HepG2 (cell line): ENCODE measurements around the gene GAB3. TPM values are rescaled to one million over a fixed set of nuclear protein-coding genes. Genes with fewer than 3 reads are reported as not detected.

Source experiments
- ATAC-seq: fragments of 200-7000 bp; cut with Tn5 transposase; 3 replicates; pipeline ENCODE4 v1.9.1; 2020; ENCODE audit warnings: mild to moderate bottlenecking, moderate library complexity
- BruUV-seq: library from RNA; stranded (reverse); fragments of 400-500 nt; replicated peaks from 2 replicates; lab custom pipeline; 2021; lab: Mats Ljungman, UMichigan
- CTCF ChIA-PET: fragments of 300-600 bp; formaldehyde crosslinking; extraction: SDS; loops from one replicate; lab custom pipeline; 2021; ENCODE audit warnings: low total read pairs, inconsistent platforms, low intra/inter-chr PET ratio; lab: Yijun Ruan, JAX
- POLR2A ChIA-PET: fragments of 350-600 bp; sonication (Branson Sonifier 250); formaldehyde crosslinking; loops from one replicate; lab custom pipeline; 2020; ENCODE audit warnings: antibody characterized with exemption, inconsistent platforms; lab: Yijun Ruan, JAX
- DNase-seq: peaks from one replicate; pipeline ENCODE4 v3.0.0-alpha.2; 2015; ENCODE audit warnings: low spot score
- FAIRE-seq: peaks from 3 replicates; lab custom pipeline; 2011; peaks lifted over from hg19 to GRCh38; lab: Jason Lieb, UNC
- H2AFZ ChIP-seq: one replicate; pipeline ENCODE4 v1.6.1; 2011; ENCODE audit warnings: low read length, inconsistent platforms
- H3K27ac ChIP-seq: fragments of 300-600 bp; 3 replicates; pipeline ENCODE4 v1.8.0; 2011; ENCODE audit warnings: mixed run types, mild to moderate bottlenecking, mixed read lengths, low read length, inconsistent platforms; ENCODE audit not compliant: insufficient read depth; ENCODE audit errors: extremely low read length
- H3K27me3 ChIP-seq, 2 experiments: fragments of 200-600 bp in 1 of 2; 2 replicates in 1 of 2; 3 replicates in 1 of 2; pipeline versions ENCODE4 v1.6.0 to v1.8.0; 2011; ENCODE audit warnings: low read length in 2 of 2, mild to moderate bottlenecking in 2 of 2, moderate library complexity in 2 of 2, inconsistent platforms in 1 of 2; ENCODE audit not compliant: insufficient read depth in 2 of 2, control insufficient read depth in 1 of 2
- H3K36me3 ChIP-seq, 2 experiments: fragments of 200-600 bp in 1 of 2; replicated peaks in 1 of 2; 2 replicates in 1 of 2; 3 replicates in 1 of 2; pipeline versions ENCODE4 v1.5.1 to v1.8.0; 2011; ENCODE audit warnings: low read length in 2 of 2, inconsistent platforms in 1 of 2; ENCODE audit not compliant: insufficient read depth in 2 of 2, control insufficient read depth in 1 of 2
- H3K4me1 ChIP-seq: 2 replicates; pipeline ENCODE4 v1.5.1; 2012; ENCODE audit warnings: low read length, inconsistent platforms; ENCODE audit not compliant: insufficient read depth
- H3K4me2 ChIP-seq: 2 replicates; pipeline ENCODE4 v1.6.0; 2011; ENCODE audit warnings: low read depth, low read length, inconsistent platforms
- H3K4me3 ChIP-seq, 3 experiments: fragments of 200-600 bp in 1 of 3; sonication (generic), shearing (Covaris generic) in 1 of 3; replicated peaks in 1 of 3; 2 replicates each; pipeline ENCODE4 v1.5.1; 2011 to 2016; ENCODE audit warnings: low read length in 3 of 3, inconsistent platforms in 2 of 3, low read depth in 2 of 3, mild to moderate bottlenecking in 2 of 3, control low read depth in 1 of 3, mixed read lengths in 1 of 3; ENCODE audit not compliant: insufficient read depth in 1 of 3
- H3K79me2 ChIP-seq: one replicate; pipeline ENCODE4 v1.6.1; 2011; ENCODE audit warnings: low read length, inconsistent platforms; ENCODE audit not compliant: insufficient read depth
- H3K9ac ChIP-seq: 2 replicates; pipeline ENCODE4 v1.6.0; 2011; ENCODE audit warnings: mild to moderate bottlenecking, low read depth, low read length, inconsistent platforms; ENCODE audit not compliant: insufficient read depth
- H3K9me3 ChIP-seq: 2 replicates; pipeline ENCODE4 v1.5.1; 2012; ENCODE audit warnings: mild to moderate bottlenecking, low read length
- H4K20me1 ChIP-seq: 2 replicates; pipeline ENCODE4 v1.6.0; 2011; ENCODE audit warnings: inconsistent platforms, mild to moderate bottlenecking, low read length, moderate library complexity; ENCODE audit not compliant: insufficient read depth
- FLYWCH1 ChIP-seq: sonication (generic); formaldehyde crosslinking; IDR thresholded peaks from 2 replicates; pipeline ENCODE4 v1.8.1; 2023; ENCODE audit warnings: mild to moderate bottlenecking, missing genetic modification reagents
- GLI4 ChIP-seq: sonication (generic); formaldehyde crosslinking; IDR thresholded peaks from 2 replicates; pipeline ENCODE4 v1.5.1; 2020; ENCODE audit warnings: missing genetic modification reagents, mild to moderate bottlenecking, moderate library complexity, borderline replicate concordance
- HDAC1 ChIP-seq: sonication (generic); formaldehyde crosslinking; IDR thresholded peaks from 2 replicates; pipeline ENCODE4 v1.5.1; 2020; ENCODE audit warnings: mild to moderate bottlenecking, missing genetic modification reagents
- HNRNPL ChIP-seq: fragments of 200-400 bp; formaldehyde crosslinking; IDR thresholded peaks from 2 replicates; pipeline ENCODE4 v1.6.1; 2017; ENCODE audit warnings: mild to moderate bottlenecking, low read depth, low read length
- KDM5B ChIP-seq: sonication (generic); formaldehyde crosslinking; IDR thresholded peaks from 2 replicates; pipeline ENCODE4 v1.4.0; 2020; ENCODE audit warnings: missing genetic modification reagents, mild to moderate bottlenecking, borderline replicate concordance
- KDM6A ChIP-seq: IDR thresholded peaks from 2 replicates; pipeline ENCODE4 v1.6.1; 2016; ENCODE audit warnings: low read depth
- MEIS1 ChIP-seq: sonication (generic); formaldehyde crosslinking; IDR thresholded peaks from 2 replicates; pipeline ENCODE4 v1.9.0; 2021; ENCODE audit warnings: mild to moderate bottlenecking, missing genetic modification reagents, moderate library complexity, borderline replicate concordance
- NFE2 ChIP-seq: sonication (generic); formaldehyde crosslinking; IDR thresholded peaks from 2 replicates; pipeline ENCODE4 v1.4.0; 2020; ENCODE audit warnings: missing genetic modification reagents
- NR3C1 ChIP-seq: sonication (generic); formaldehyde crosslinking; IDR thresholded peaks from 2 replicates; pipeline ENCODE4 v1.4.0; 2020; ENCODE audit warnings: missing genetic modification reagents
- PTBP1 ChIP-seq: fragments of 200-400 bp; formaldehyde crosslinking; IDR thresholded peaks from 2 replicates; pipeline ENCODE4 v1.6.1; 2018; ENCODE audit warnings: low read length, low read depth; ENCODE audit not compliant: poor library complexity, severe bottlenecking
- RNF2 ChIP-seq: fragments of 450-650 bp; conservative IDR thresholded peaks from 2 replicates; pipeline ENCODE4 v1.6.1; 2016; ENCODE audit warnings: low read depth
- SNRNP70 ChIP-seq: fragments of 200-400 bp; formaldehyde crosslinking; IDR thresholded peaks from 2 replicates; pipeline ENCODE4 v1.6.1; 2017; ENCODE audit warnings: mild to moderate bottlenecking, low read depth, low read length, moderate library complexity
- STAG1 ChIP-seq: sonication (generic); formaldehyde crosslinking; IDR thresholded peaks from 2 replicates; pipeline ENCODE4 v1.4.0; 2020; ENCODE audit warnings: missing genetic modification reagents
- SYNCRIP ChIP-seq: fragments of 200-400 bp; formaldehyde crosslinking; IDR thresholded peaks from 2 replicates; pipeline ENCODE4 v1.6.1; 2018; ENCODE audit warnings: mild to moderate bottlenecking, low read depth, low read length; ENCODE audit not compliant: insufficient read depth
- TAF1 ChIP-seq: sonication (generic); formaldehyde crosslinking; IDR thresholded peaks from 2 replicates; pipeline ENCODE4 v1.4.0; 2020; ENCODE audit warnings: missing genetic modification reagents
- TCF12 ChIP-seq, 2 experiments: fragments of 450-650 bp in 1 of 2; sonication (generic) in 1 of 2; formaldehyde crosslinking in 1 of 2; IDR thresholded peaks; 2 replicates each; pipeline versions ENCODE4 v1.6.1 to v1.8.0; 2017 to 2022; ENCODE audit warnings: antibody characterized with exemption in 1 of 2, mild to moderate bottlenecking in 1 of 2, missing genetic modification reagents in 1 of 2, moderate library complexity in 1 of 2
- THAP11 ChIP-seq: IDR thresholded peaks from 2 replicates; pipeline ENCODE4 v1.6.1; 2016; ENCODE audit warnings: missing biosample characterization, missing genetic modification reagents
- THAP7 ChIP-seq: sonication (generic); formaldehyde crosslinking; IDR thresholded peaks from 2 replicates; pipeline ENCODE4 v1.8.1; 2023; ENCODE audit warnings: mild to moderate bottlenecking, missing genetic modification reagents
- ZHX1 ChIP-seq: sonication (generic); formaldehyde crosslinking; IDR thresholded peaks from 2 replicates; pipeline ENCODE4 v1.8.1; 2022; ENCODE audit warnings: low read depth, mild to moderate bottlenecking, missing genetic modification reagents
- ZNF335 ChIP-seq: sonication (generic); formaldehyde crosslinking; IDR thresholded peaks from 2 replicates; pipeline ENCODE4 v1.4.0; 2020; ENCODE audit warnings: missing genetic modification reagents
- ZSCAN29 ChIP-seq: sonication (generic); formaldehyde crosslinking; conservative IDR thresholded peaks from 2 replicates; pipeline ENCODE4 v1.4.0; 2020; ENCODE audit warnings: mild to moderate bottlenecking, missing genetic modification reagents
- WGBS: methylation state at CpG from one replicate; pipeline ENCODE4 v1.1.6; 2017; ENCODE audit warnings: low lambda C conversion rate; 5-methylcytosine and 5-hydroxymethylcytosine counted together
- in situ Hi-C: cut with HindIII; loops from 2 replicates; pipeline ENCODE4 v1.10.0; 2017; ENCODE audit warnings: low pct_unique_long_range_greater_than_20kb; ENCODE audit not compliant: extremely low pct_ligation_motif_present
- intact Hi-C: fragments of 100-400 bp; cut with micrococcal nuclease; formaldehyde crosslinking; loops from one replicate; pipeline ENCODE4 v1.10.0; 2022; ENCODE audit not compliant: unreplicated experiment
- polyA plus RNA-seq, 8 experiments: library from polyadenylated mRNA; depleted of rRNA in 3 of 8; stranded (reverse) in 7 of 8; unstranded in 1 of 8; fragments of >200 nt; fragmentation: Illumina TruSeq in 4 of 8; extraction: Trizol in 4 of 8; gene quantifications; 2 replicates each; pipeline versions ENCODE4 v1.2.1 to v1.2.3, GENCODE V29; 2011 to 2016; ENCODE audit warnings: low read depth in 4 of 8, missing spikeins in 1 of 8, mixed read lengths in 1 of 8; ENCODE audit not compliant: insufficient read depth in 1 of 8
- total RNA-seq, 5 experiments: library from RNA; depleted of rRNA; stranded (reverse); fragments of >200 nt; fragmentation: Illumina TruSeq; extraction: Trizol; gene quantifications; 2 replicates each; pipeline ENCODE4 v1.2.3, GENCODE V29; 2016; ENCODE audit warnings: low read depth in 1 of 5

GAB3 gene
- total and polyA plus RNA-seq, 2 of the 13 experiments (the other 11 are each of a cell fraction or from before 2014, with no cell fraction given), result not detected

DNA sequence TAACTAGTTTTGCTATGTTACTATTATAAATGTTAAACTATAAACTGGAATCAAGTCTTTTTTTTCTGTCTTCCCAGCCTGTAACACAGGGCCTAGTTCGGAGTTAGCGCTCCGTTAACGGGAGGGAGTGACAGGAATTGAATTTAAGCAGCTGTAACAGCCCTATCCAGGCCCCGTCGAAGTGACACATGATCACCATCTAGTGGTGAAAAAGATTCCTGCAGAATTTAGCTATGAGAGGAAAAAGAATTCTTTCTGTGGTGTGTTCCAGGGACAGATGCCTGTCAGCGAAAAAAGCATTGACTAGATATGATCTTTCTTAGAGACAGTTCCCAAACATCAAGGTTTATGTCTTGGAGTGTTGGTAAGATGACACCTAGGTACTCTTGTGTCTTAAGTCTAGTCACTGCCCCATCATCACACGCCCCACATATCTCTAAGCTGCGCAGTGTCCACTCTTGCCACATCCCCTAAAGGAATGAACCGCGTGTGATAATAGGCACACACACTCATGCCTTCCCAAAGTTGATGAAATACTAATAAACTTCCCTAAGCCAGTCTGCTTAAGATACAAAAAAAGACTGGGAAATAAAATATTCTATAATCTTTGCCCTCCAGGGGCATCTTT lies 2.1 kb downstream of the GAB3 start:
- no peaks in the 10 kb centered on the region for H3K4me1 ChIP-seq
- H3K79me2 ChIP-seq, result no peaks in the 10 kb centered on the region
- no peak overlapping the region for H3K27ac ChIP-seq
- ATAC-seq, result peak; percentile 71
- BruUV-seq, result no TSS peak
- H2AFZ ChIP-seq, result no peak overlapping the region
- intact Hi-C loops (loop anchor here (2.0 kb wide), 1 partner anchor 92 kb away; no protein-coding TSS in a partner anchor), in situ Hi-C loops (no loop called here)
- no peaks in the 10 kb centered on the region for H3K9me3 ChIP-seq
- no peak overlapping the region for H3K9ac ChIP-seq
- DNase-seq, result peak; percentile 32
- H3K36me3 ChIP-seq, result no peaks in the 10 kb centered on the region
- FAIRE-seq, result peak; percentile 79
- no peak overlapping the region for H3K4me3 ChIP-seq
- ChIA-PET CTCF (no interaction called here), POLR2A (interaction anchor here (1.0 kb wide), 1 partner anchor 15 kb away, joined by 3 read pairs; no protein-coding TSS in a partner anchor)
- H3K27me3 ChIP-seq, result peaks cover 2 to 24% of the 10 kb centered on the region in 2 experiments; a peak in 4 of 5 replicates
- no peaks in the 10 kb centered on the region for H4K20me1 ChIP-seq
- 14% methylated on average over 6 of the region's 11 CpGs for WGBS
- H3K4me2 ChIP-seq, result no peak overlapping the region
- TF ChIP-seq THAP7 (CRISPR knock-in tag) (no peak), MEIS1 (CRISPR knock-in tag) (no peak), ZNF335 (CRISPR knock-in tag) (no peak), PTBP1 (no peak), ZHX1 (CRISPR knock-in tag) (no peak), KDM6A (no peak), HNRNPL (no peak), STAG1 (CRISPR knock-in tag) (peak; percentile 54), NFE2 (CRISPR knock-in tag) (no peak), SNRNP70 (no peak), SYNCRIP (no peak), GLI4 (CRISPR knock-in tag) (no peak), ZSCAN29 (no peak), NR3C1 (CRISPR knock-in tag) (no peak), HDAC1 (CRISPR knock-in tag) (no peak), FLYWCH1 (no peak), TCF12 (IDR thresholded peaks at IDR 0.05) (no peak), TCF12 (CRISPR knock-in tag; IDR thresholded peaks at IDR 0.05) (no peak), TAF1 (CRISPR knock-in tag) (no peak), THAP11 (no peak), RNF2 (no peak), KDM5B (CRISPR knock-in tag) (no peak)
